ENCODE measurements around the gene ODC1. TPM values are rescaled to one million over a fixed set of nuclear protein-coding genes. Genes with fewer than 3 reads are reported as not detected.

ODC1 gene
- total RNA-seq, 1 experiment from 2014 or later: 231 TPM

- Histone ChIP-seq H3K9me3 (ENCODE audit: control insufficient read depth in 1 of 2, insufficient read depth in 1 of 2, low read depth in 1 of 2, low read length in 2 of 2) (no peaks in the 10 kb centered on the region), H3K9me2 (ENCODE audit: insufficient read depth) (no peaks in the 10 kb centered on the region), H3K4me2 (ENCODE audit: low read length) (no peak overlapping the region), H2AFZ (ENCODE audit: low read depth, low read length, poor library complexity, severe bottlenecking) (no peak overlapping the region), H3K36me3 (ENCODE audit: control insufficient read depth in 1 of 2, insufficient read depth in 2 of 2, low read length in 2 of 2) (peaks cover 15 to 21% of the 10 kb centered on the region in 2 experiments), H3K4me3 (replicated peaks in 1 of 2; ENCODE audit: low read depth in 1 of 2, low read length in 2 of 2) (no peak overlapping the region), H3K4me1 (ENCODE audit: control insufficient read depth in 1 of 2, insufficient read depth in 2 of 2, low read length in 2 of 2) (peaks cover 4 to 31% of the 10 kb centered on the region in 2 experiments; a peak in 3 of 4 replicates), H4K20me1 (ENCODE audit: insufficient read depth) (no peaks in the 10 kb centered on the region), H3K27me3 (ENCODE audit: insufficient read depth, low read length) (no peaks in the 10 kb centered on the region), H3K27ac (ENCODE audit: low read depth, low read length) (no peak overlapping the region), H3K9ac (ENCODE audit: low read length) (no peak overlapping the region), H3K79me2 (ENCODE audit: insufficient read depth, low read length) (no peaks in the 10 kb centered on the region)
- intact Hi-C loops (cut with micrococcal nuclease): loop anchor here (5.0 to 10.0 kb wide), 3 partner anchors 294 to 662 kb away; no protein-coding TSS in a partner anchor
- CTCF ChIA-PET: no interaction called here
- ATAC-seq: no peak
- no peak for DNase-seq (ENCODE audit: low read depth, low spot score)
- no TSS peak for BruUV-seq (replicated peaks)
- no peak for TF ChIP-seq REST (IDR thresholded peaks at IDR 0.05; ENCODE audit: low read depth)
- no peak for TF ChIP-seq YY1 (IDR thresholded peaks at IDR 0.05; ENCODE audit: extremely low read depth, insufficient replicate concordance, low read depth, low read length)
- TF ChIP-seq EZH2phosphoT487 (IDR thresholded peaks at IDR 0.05; ENCODE audit: borderline replicate concordance): no peak
- no peak for TF ChIP-seq CEBPB (IDR thresholded peaks at IDR 0.05; ENCODE audit: low read depth)
- TF ChIP-seq SIN3A (IDR thresholded peaks at IDR 0.05; ENCODE audit: low read depth): no peak
- no peak for TF ChIP-seq POLR2A (IDR thresholded peaks at IDR 0.05; ENCODE audit: borderline replicate concordance, extremely low read depth, insufficient read depth, insufficient read length)
- no peak for TF ChIP-seq POLR2AphosphoS5 (IDR thresholded peaks at IDR 0.05; ENCODE audit: low read depth, low read length)
- TF ChIP-seq JUND (IDR thresholded peaks at IDR 0.05): no peak
- TF ChIP-seq ZNF274 (IDR thresholded peaks at IDR 0.05; ENCODE audit: low read depth, low read length): no peak
- TF ChIP-seq SRF (IDR thresholded peaks at IDR 0.05; ENCODE audit: low read depth): no peak
- no peak for TF ChIP-seq SP1 (IDR thresholded peaks at IDR 0.05; ENCODE audit: low read depth)
- TF ChIP-seq, protein P1, sequence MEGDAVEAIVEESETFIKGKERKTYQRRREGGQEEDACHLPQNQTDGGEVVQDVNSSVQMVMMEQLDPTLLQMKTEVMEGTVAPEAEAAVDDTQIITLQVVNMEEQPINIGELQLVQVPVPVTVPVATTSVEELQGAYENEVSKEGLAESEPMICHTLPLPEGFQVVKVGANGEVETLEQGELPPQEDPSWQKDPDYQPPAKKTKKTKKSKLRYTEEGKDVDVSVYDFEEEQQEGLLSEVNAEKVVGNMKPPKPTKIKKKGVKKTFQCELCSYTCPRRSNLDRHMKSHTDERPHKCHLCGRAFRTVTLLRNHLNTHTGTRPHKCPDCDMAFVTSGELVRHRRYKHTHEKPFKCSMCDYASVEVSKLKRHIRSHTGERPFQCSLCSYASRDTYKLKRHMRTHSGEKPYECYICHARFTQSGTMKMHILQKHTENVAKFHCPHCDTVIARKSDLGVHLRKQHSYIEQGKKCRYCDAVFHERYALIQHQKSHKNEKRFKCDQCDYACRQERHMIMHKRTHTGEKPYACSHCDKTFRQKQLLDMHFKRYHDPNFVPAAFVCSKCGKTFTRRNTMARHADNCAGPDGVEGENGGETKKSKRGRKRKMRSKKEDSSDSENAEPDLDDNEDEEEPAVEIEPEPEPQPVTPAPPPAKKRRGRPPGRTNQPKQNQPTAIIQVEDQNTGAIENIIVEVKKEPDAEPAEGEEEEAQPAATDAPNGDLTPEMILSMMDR (IDR thresholded peaks at IDR 0.05 in 2 of 3, conservative IDR thresholded peaks at IDR 0.05 in 1 of 3; ENCODE audit: borderline replicate concordance in 1 of 3, insufficient read depth in 1 of 3, low read depth in 2 of 3, low read length in 2 of 3): no peak
- no peak for TF ChIP-seq ZFX (IDR thresholded peaks at IDR 0.05)
- RAD21 ChIA-PET (ENCODE audit: low non-redundant PET in 1 of 2, low total read pairs in 2 of 2, uncharacterized antibody in 2 of 2, unreplicated experiment in 2 of 2): no interaction called here
- POLR2A ChIA-PET: interaction anchor here (1.3 kb wide), 1 partner anchor 12 kb away, joined by 5 read pairs; the partner anchor contains the start of gene ODC1
Measured at GRCh38 chr2:10436583-10437110, 11.5 kb downstream of the ODC1 start.
